HepG2 (cell line): ENCODE results near the gene MCMBP.

Experiments
- EZH2 ChIP-seq: conservative IDR thresholded peaks from 2 replicates; pipeline ENCODE4 v1.6.1; 2012; ENCODE audit warnings: mild to moderate bottlenecking, low read depth, low read length, moderate library complexity
- JUN ChIP-seq: sonication (generic); formaldehyde crosslinking; IDR thresholded peaks from 2 replicates; pipeline ENCODE4 v1.4.0; 2020; ENCODE audit warnings: mild to moderate bottlenecking, missing genetic modification reagents
- NFE2 ChIP-seq: sonication (generic); formaldehyde crosslinking; IDR thresholded peaks from 2 replicates; pipeline ENCODE4 v1.4.0; 2020; ENCODE audit warnings: missing genetic modification reagents
- NFRKB ChIP-seq: fragments of 450-650 bp; IDR thresholded peaks from 2 replicates; pipeline ENCODE4 v1.6.1; 2017
- POLR2AphosphoS5 ChIP-seq: IDR thresholded peaks from 2 replicates; pipeline ENCODE4 v1.6.1; 2012; ENCODE audit warnings: low read depth, low read length
- SETDB1 ChIP-seq: sonication (generic); formaldehyde crosslinking; IDR thresholded peaks from 2 replicates; pipeline ENCODE4 v1.5.1; 2020; ENCODE audit warnings: missing genetic modification reagents, mild to moderate bottlenecking, borderline replicate concordance
- TAF1 ChIP-seq: sonication (generic); formaldehyde crosslinking; IDR thresholded peaks from 2 replicates; pipeline ENCODE4 v1.4.0; 2020; ENCODE audit warnings: missing genetic modification reagents
- ZMAT3 ChIP-seq: sonication (generic); formaldehyde crosslinking; conservative IDR thresholded peaks from 2 replicates; pipeline ENCODE4 v1.7.0; 2021; ENCODE audit warnings: missing genetic modification reagents
- ZNF331 ChIP-seq: sonication (generic); formaldehyde crosslinking; IDR thresholded peaks from 2 replicates; pipeline ENCODE4 v1.4.0; 2020; ENCODE audit warnings: missing genetic modification reagents
- TF ChIP-seq, protein P1 (sequence below): sonication (generic); formaldehyde crosslinking; IDR thresholded peaks from 2 replicates; pipeline ENCODE4 v1.5.0; 2020; ENCODE audit warnings: mild to moderate bottlenecking, missing genetic modification reagents, moderate library complexity
- TF ChIP-seq, protein P2 (sequence below): sonication (generic); formaldehyde crosslinking; IDR thresholded peaks from 2 replicates; pipeline ENCODE4 v1.4.0; 2020; ENCODE audit warnings: missing genetic modification reagents
- TF ChIP-seq, protein P3 (sequence below): sonication (generic); formaldehyde crosslinking; IDR thresholded peaks from 2 replicates; pipeline ENCODE4 v1.4.0; 2020; ENCODE audit warnings: missing genetic modification reagents, borderline replicate concordance

DNA sequence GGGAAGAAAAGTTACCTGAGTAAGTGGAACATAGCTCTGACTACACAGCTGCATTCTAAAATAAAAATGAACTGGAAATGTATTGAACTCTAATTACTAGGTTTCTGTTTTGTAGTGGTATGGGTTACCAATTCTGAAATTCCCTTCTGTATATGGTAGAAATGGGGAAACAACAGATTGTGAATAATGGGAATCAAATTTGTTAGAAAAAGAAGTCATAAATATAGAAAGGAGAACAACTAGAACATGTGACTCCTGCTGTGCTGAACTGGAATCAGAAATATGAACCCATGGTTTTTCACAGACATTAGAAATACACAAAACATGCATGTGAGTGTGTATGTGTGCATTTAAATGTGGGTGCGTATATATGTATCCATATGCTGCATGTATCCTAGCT, 27.0 kb downstream of the MCMBP start:
- TF ChIP-seq NFE2 (no peak), SETDB1 (CRISPR knock-in tag) (no peak), POLR2AphosphoS5 (no peak), JUN (CRISPR knock-in tag) (no peak), EZH2 (no peak), NFRKB (no peak), TAF1 (CRISPR knock-in tag) (no peak), ZNF331 (CRISPR knock-in tag) (no peak), ZMAT3 (CRISPR knock-in tag) (no peak)
- TF ChIP-seq, protein P1, sequence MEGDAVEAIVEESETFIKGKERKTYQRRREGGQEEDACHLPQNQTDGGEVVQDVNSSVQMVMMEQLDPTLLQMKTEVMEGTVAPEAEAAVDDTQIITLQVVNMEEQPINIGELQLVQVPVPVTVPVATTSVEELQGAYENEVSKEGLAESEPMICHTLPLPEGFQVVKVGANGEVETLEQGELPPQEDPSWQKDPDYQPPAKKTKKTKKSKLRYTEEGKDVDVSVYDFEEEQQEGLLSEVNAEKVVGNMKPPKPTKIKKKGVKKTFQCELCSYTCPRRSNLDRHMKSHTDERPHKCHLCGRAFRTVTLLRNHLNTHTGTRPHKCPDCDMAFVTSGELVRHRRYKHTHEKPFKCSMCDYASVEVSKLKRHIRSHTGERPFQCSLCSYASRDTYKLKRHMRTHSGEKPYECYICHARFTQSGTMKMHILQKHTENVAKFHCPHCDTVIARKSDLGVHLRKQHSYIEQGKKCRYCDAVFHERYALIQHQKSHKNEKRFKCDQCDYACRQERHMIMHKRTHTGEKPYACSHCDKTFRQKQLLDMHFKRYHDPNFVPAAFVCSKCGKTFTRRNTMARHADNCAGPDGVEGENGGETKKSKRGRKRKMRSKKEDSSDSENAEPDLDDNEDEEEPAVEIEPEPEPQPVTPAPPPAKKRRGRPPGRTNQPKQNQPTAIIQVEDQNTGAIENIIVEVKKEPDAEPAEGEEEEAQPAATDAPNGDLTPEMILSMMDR (CRISPR knock-in tag), result no peak
- TF ChIP-seq, protein P2, sequence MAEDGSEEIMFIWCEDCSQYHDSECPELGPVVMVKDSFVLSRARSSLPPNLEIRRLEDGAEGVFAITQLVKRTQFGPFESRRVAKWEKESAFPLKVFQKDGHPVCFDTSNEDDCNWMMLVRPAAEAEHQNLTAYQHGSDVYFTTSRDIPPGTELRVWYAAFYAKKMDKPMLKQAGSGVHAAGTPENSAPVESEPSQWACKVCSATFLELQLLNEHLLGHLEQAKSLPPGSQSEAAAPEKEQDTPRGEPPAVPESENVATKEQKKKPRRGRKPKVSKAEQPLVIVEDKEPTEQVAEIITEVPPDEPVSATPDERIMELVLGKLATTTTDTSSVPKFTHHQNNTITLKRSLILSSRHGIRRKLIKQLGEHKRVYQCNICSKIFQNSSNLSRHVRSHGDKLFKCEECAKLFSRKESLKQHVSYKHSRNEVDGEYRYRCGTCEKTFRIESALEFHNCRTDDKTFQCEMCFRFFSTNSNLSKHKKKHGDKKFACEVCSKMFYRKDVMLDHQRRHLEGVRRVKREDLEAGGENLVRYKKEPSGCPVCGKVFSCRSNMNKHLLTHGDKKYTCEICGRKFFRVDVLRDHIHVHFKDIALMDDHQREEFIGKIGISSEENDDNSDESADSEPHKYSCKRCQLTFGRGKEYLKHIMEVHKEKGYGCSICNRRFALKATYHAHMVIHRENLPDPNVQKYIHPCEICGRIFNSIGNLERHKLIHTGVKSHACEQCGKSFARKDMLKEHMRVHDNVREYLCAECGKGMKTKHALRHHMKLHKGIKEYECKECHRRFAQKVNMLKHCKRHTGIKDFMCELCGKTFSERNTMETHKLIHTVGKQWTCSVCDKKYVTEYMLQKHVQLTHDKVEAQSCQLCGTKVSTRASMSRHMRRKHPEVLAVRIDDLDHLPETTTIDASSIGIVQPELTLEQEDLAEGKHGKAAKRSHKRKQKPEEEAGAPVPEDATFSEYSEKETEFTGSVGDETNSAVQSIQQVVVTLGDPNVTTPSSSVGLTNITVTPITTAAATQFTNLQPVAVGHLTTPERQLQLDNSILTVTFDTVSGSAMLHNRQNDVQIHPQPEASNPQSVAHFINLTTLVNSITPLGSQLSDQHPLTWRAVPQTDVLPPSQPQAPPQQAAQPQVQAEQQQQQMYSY, result no peak
- TF ChIP-seq, protein P3, sequence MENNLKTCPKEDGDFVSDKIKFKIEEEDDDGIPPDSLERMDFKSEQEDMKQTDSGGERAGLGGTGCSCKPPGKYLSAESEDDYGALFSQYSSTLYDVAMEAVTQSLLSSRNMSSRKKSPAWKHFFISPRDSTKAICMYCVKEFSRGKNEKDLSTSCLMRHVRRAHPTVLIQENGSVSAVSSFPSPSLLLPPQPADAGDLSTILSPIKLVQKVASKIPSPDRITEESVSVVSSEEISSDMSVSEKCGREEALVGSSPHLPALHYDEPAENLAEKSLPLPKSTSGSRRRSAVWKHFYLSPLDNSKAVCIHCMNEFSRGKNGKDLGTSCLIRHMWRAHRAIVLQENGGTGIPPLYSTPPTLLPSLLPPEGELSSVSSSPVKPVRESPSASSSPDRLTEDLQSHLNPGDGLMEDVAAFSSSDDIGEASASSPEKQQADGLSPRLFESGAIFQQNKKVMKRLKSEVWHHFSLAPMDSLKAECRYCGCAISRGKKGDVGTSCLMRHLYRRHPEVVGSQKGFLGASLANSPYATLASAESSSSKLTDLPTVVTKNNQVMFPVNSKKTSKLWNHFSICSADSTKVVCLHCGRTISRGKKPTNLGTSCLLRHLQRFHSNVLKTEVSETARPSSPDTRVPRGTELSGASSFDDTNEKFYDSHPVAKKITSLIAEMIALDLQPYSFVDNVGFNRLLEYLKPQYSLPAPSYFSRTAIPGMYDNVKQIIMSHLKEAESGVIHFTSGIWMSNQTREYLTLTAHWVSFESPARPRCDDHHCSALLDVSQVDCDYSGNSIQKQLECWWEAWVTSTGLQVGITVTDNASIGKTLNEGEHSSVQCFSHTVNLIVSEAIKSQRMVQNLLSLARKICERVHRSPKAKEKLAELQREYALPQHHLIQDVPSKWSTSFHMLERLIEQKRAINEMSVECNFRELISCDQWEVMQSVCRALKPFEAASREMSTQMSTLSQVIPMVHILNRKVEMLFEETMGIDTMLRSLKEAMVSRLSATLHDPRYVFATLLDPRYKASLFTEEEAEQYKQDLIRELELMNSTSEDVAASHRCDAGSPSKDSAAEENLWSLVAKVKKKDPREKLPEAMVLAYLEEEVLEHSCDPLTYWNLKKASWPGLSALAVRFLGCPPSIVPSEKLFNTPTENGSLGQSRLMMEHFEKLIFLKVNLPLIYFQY (CRISPR knock-in tag), result no peak
